HG03159 (cell line): Measurements from ENCODE around the gene HSPB6.
A peak's percentile ranks its signal among the peaks of the same experiment; 100 is the strongest.

Experiments used
- ATAC-seq: cut with Tn5 transposase; IDR thresholded peaks from one replicate; pipeline ENCODE4 v1.9.1; 2021; ENCODE audit warnings: mild to moderate bottlenecking, moderate library complexity; ENCODE audit not compliant: unreplicated experiment

The HSPB6 gene

DNA sequence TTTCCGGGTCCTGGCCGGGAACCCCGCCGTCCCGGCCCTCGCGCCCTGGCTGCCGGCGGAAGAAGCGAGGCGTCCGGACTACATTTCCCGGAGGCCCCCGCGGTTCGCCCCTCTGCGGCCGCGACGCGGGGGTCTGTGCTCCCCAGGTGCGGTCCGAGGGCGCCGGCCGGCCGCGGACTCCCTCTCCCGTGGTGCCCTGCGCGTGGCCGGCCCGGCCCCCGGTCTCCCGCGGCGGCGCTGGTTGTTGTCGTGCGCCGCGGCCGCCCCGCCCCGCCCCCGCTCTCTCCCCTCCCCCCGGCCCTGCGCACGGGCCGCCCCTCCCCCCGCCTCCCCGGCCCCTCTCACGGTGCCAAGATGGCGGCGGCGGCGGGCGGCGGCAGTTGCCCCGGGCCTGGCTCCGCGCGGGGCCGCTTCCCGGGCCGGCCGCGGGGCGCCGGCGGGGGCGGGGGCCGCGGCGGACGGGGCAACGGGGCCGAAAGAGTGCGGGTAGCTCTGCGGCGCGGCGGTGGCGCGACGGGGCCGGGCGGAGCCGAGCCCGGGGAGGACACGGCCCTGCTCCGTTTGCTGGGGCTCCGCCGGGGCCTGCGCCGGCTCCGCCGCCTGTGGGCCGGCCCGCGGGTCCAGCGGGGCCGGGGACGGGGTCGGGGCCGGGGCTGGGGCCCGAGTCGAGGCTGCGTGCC is 39.0 kb downstream of the HSPB6 start, which contains the start of gene KMT2B:
Gene KMT2B, plus strand, starts transcription at position 339 of the 680 bp plus-strand sequence. Its CDS starts 16 bp downstream, at position 355.
- ATAC-seq = no peak

DNA sequence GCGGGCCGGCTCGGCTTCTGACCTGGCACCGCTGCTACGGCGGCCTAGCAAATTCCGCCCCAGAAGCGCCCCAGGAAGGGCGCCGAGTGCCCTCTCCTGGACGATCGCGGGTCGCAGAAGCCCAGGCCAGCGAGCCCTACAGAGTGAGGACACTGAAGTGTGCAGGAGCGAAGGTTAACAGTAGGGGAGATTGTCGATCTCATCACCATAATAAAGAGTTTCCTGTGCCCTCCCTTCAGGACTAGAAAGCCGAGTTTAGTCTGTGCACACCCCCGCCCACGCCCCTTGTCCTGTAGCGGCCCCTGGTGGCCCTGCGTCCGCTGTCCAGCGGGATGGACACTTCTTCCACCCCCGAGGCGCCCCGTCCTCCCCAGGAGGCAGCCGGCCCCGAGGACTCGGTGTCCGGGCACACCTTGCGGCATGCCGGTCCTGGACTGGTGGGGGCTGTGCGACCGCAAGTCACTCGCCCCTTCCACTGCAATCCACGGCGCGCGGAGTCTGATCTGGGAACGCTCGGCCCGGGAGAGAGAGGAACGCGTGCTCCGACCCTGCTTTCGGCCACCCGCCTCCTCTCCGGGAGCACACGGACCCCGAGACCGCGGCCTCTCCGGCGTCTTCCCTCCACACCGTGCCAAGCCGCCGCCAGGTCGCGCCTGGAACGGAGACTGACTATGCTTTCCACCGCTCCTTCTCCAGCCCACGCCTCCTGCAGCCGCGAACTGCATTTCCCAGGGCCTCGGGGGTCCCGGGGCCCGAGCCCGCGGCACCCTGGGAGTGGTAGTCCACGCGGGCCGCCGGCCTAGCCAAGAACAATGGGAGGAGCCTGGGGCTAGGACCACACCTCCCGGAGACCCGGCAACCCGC is 39.8 kb downstream of the HSPB6 start:
- peak; percentile 55 for ATAC-seq

GRCh38 chr19:35715981-35716800 is 40.6 kb downstream of the HSPB6 start:
- ATAC-seq = no peak

GRCh38 chr19:35715355-35715809 is 41.4 kb downstream of the HSPB6 start:
- ATAC-seq = no peak

GRCh38 chr19:35714601-35715354 is 42.1 kb downstream of the HSPB6 start:
- ATAC-seq = no peak

GRCh38 chr19:35713904-35714495 is 42.8 kb downstream of the HSPB6 start:
- no peak for ATAC-seq

- no peak for ATAC-seq
Measured at GRCh38 chr19:35713506-35713850, 43.4 kb downstream of the HSPB6 start.

DNA sequence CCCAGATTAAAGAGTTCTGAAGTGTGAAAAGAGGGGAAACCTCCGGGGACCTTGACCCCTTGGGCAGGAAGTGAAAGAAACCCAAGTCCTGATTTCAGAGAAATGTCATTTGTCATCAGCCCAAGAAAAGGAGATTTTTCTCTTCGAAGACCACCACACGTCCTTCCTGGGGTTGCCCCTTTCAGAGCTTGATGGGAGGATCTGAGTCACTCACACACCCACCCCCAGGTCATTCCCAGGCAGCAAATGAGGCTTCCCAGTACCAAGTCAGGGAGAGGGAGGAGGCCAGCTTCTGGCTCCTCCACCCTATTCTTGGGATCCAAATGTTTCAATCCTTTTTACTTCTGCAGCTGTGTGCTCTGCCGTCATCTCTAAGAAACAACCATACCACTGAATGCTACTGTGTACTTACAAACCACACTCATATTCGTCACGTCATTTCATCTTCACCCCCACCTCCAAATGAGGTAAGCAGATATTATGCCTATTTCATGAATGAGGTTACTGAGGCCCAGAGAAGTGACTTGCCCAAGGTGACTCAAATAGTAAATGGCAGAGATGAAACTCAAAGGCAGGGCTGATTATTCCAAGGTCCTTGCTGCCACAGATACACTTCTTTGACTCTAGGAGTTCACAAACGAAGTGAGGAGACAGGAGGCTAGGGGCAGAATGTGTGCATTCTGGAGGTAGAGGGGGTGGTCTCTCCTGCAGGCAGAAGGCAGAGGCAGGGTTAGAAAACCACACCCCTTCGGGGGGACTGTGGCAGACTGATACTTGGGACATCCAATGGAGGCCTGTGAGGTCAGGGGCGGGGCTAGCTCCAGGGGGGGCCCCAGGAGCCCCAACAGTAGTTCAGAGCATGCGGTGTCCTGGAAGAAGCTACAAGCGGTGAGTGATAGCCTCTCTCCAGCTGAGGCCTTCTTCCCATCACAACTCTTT is 44.0 kb downstream of the HSPB6 start:
- no peak for ATAC-seq

GRCh38 chr19:35710784-35711723 is 45.8 kb downstream of the HSPB6 start:
- no peak for ATAC-seq

- ATAC-seq = no peak
Measured at GRCh38 chr19:35708391-35708790, 48.4 kb downstream of the HSPB6 start.
